ENCODE measurements around the gene SIK3. TPM values are rescaled to one million over a fixed set of nuclear protein-coding genes. Genes with fewer than 3 reads are reported as not detected.

Gene SIK3
- total RNA-seq, 1 experiment from 2014 or later, result 31.4 TPM

DNA sequence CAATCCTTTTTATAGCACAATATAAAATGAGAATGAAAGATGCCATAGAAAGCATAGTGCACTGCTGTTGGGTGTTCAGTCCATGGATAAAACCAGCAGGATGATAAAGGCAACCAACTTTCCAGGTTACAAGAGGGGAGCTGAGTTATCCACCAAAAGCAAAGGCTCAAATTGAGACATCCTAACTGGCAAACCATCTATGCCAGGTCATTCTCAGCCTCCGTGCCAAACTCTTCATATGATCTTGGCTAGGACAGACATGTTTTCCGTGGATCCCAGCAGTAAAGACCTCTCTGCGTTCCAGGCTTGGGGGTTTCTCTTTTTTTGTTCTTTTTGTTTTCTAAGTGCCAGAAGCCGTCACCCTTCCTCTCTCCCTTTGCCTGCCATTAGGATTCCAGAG is 253.5 kb downstream of the SIK3 start:
- TF ChIP-seq, protein P1, sequence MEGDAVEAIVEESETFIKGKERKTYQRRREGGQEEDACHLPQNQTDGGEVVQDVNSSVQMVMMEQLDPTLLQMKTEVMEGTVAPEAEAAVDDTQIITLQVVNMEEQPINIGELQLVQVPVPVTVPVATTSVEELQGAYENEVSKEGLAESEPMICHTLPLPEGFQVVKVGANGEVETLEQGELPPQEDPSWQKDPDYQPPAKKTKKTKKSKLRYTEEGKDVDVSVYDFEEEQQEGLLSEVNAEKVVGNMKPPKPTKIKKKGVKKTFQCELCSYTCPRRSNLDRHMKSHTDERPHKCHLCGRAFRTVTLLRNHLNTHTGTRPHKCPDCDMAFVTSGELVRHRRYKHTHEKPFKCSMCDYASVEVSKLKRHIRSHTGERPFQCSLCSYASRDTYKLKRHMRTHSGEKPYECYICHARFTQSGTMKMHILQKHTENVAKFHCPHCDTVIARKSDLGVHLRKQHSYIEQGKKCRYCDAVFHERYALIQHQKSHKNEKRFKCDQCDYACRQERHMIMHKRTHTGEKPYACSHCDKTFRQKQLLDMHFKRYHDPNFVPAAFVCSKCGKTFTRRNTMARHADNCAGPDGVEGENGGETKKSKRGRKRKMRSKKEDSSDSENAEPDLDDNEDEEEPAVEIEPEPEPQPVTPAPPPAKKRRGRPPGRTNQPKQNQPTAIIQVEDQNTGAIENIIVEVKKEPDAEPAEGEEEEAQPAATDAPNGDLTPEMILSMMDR (conservative IDR thresholded peaks at IDR 0.05), result no peak
- Histone ChIP-seq H3K9ac (ENCODE audit: extremely low read depth, insufficient read length, low read length) (no peak overlapping the region), H4K91ac (ENCODE audit: insufficient read length, low read depth, low read length) (no peak overlapping the region)

More for the DNA sequence above, 253.5 kb downstream of the SIK3 start:
- no peaks in the 10 kb centered on the region for H3K79me1 ChIP-seq (ENCODE audit: insufficient read depth, low read depth, low read length, poor library complexity, severe bottlenecking)
- no peaks in the 10 kb centered on the region for H3K9me3 ChIP-seq (ENCODE audit: control insufficient read depth, low read depth, low read length)
- WGBS (ENCODE audit: extremely low coverage, insufficient read length, low lambda C conversion rate), result no CpG with 5 or more reads among the region's 4 CpGs
- no peak overlapping the region for H4K5ac ChIP-seq (ENCODE audit: insufficient read length, low read depth, low read length)
- no peak overlapping the region for H4K8ac ChIP-seq (replicated peaks; ENCODE audit: insufficient read length, low read depth, low read length)
- H4K20me1 ChIP-seq (ENCODE audit: control insufficient read depth, insufficient read depth, insufficient read length), result no peaks in the 10 kb centered on the region
- H2BK12ac ChIP-seq (ENCODE audit: insufficient read length, low read depth, low read length), result no peak overlapping the region
- no peak overlapping the region for H3K27ac Mint-ChIP-seq
- H3K4me1 ChIP-seq (ENCODE audit: insufficient read depth, low read length), result no peaks in the 10 kb centered on the region
- H2AFZ ChIP-seq (ENCODE audit: low read length), result no peak overlapping the region
- no peak overlapping the region for H2BK5ac ChIP-seq (ENCODE audit: insufficient read length, low read length)
- no peak overlapping the region for H3K23ac ChIP-seq (ENCODE audit: insufficient read length, low read depth, low read length)
- H3K4me1 Mint-ChIP-seq, result peaks cover 12% of the 10 kb centered on the region in 2 experiments
- H3K23me2 ChIP-seq (ENCODE audit: insufficient read length, low read depth, low read length, poor library complexity, severe bottlenecking), result no peaks in the 10 kb centered on the region
- no peak overlapping the region for H3T11ph ChIP-seq (ENCODE audit: low read length)
- H2BK15ac ChIP-seq (ENCODE audit: low read depth, low read length), result no peak overlapping the region
- no peak overlapping the region for H3K56ac ChIP-seq (ENCODE audit: insufficient read length, low read depth, low read length)
- no peaks in the 10 kb centered on the region for H3K27me3 Mint-ChIP-seq (ENCODE audit: low read depth)
- no peak overlapping the region for H3K27ac ChIP-seq (ENCODE audit: insufficient read length, low read depth, low read length)
- H3K4me3 Mint-ChIP-seq, result no peak overlapping the region
- no peak overlapping the region for H3K14ac ChIP-seq (ENCODE audit: insufficient read depth, low read length)
- H3K18ac ChIP-seq (ENCODE audit: insufficient read length, low read depth, low read length), result no peak overlapping the region
- H3K27me3 ChIP-seq (ENCODE audit: insufficient read depth, low read length), result no peaks in the 10 kb centered on the region
- no peaks in the 10 kb centered on the region for H3K9me3 Mint-ChIP-seq
- H3K4ac ChIP-seq (ENCODE audit: low read depth, low read length), result no peak overlapping the region
- no peak overlapping the region for H2BK120ac ChIP-seq (ENCODE audit: low read depth, low read length, poor library complexity, severe bottlenecking)
- H3K4me2 ChIP-seq (ENCODE audit: insufficient read depth, insufficient read length, low read length), result no peak overlapping the region
- H2BK20ac ChIP-seq (ENCODE audit: low read depth, low read length, poor library complexity, severe bottlenecking), result no peak overlapping the region
- H2AK5ac ChIP-seq (ENCODE audit: insufficient read length, low read length), result no peak overlapping the region
- peaks cover 9 to 51% (median 48%) of the 10 kb centered on the region in 3 experiments; a peak in 6 of 7 replicates for H3K36me3 Mint-ChIP-seq (ENCODE audit: insufficient read depth in 1 of 3, low read depth in 3 of 3)
- no peak for DNase-seq
- H3K79me2 ChIP-seq (ENCODE audit: insufficient read depth, low read length), result no peaks in the 10 kb centered on the region
